Kidney (tissue), 14 donors: Measurements from ENCODE around the gene IL1RAPL2. TPM values are rescaled to one million over a fixed set of nuclear protein-coding genes. Genes with fewer than 3 reads are reported as not detected.

Experiments
- DNase-seq, 5 donors: peaks; one replicate each; pipeline ENCODE4 v3.0.0-alpha.2; 2013 to 2020
- FAIRE-seq: peaks from 2 replicates; lab custom pipeline; 2012; peaks lifted over from hg19 to GRCh38; lab: Jason Lieb, UNC
- H3K27ac ChIP-seq, 2 donors: one replicate each; pipeline ENCODE4 v1.7.0; 2013; ENCODE audit warnings: low read depth in 2 of 2, low read length in 2 of 2, inconsistent platforms in 1 of 2
- H3K27me3 ChIP-seq: one replicate; pipeline ENCODE4 v1.7.1; 2013; ENCODE audit warnings: low read length, inconsistent platforms; ENCODE audit not compliant: control insufficient read depth, insufficient read depth
- H3K36me3 ChIP-seq, 3 donors: one replicate each; pipeline versions ENCODE4 v1.7.0 to v1.7.1; 2013; ENCODE audit warnings: low read length in 3 of 3, control low read depth in 1 of 3, inconsistent platforms in 1 of 3; ENCODE audit not compliant: insufficient read depth in 3 of 3, control insufficient read depth in 2 of 3
- H3K4me1 ChIP-seq, 3 donors: one replicate each; pipeline versions ENCODE4 v1.7.0 to v1.7.1; 2013; ENCODE audit warnings: low read length in 3 of 3, inconsistent platforms in 1 of 3, low read depth in 1 of 3; ENCODE audit not compliant: control insufficient read depth in 2 of 3, insufficient read depth in 2 of 3
- H3K4me3 ChIP-seq, 3 donors: one replicate each; pipeline versions ENCODE4 v1.7.0 to v1.8.1; 2013; ENCODE audit warnings: low read length in 3 of 3, control low read depth in 1 of 3, inconsistent platforms in 1 of 3
- H3K9ac ChIP-seq, 3 donors: one replicate each; pipeline versions ENCODE4 v1.7.0 to v1.7.1; 2013; ENCODE audit warnings: low read length in 3 of 3, control low read depth in 1 of 3, inconsistent platforms in 1 of 3
- H3K9me3 ChIP-seq, 3 donors: one replicate each; pipeline versions ENCODE4 v1.7.0 to v1.7.1; 2013; ENCODE audit warnings: low read length in 3 of 3, control low read depth in 1 of 3, inconsistent platforms in 1 of 3; ENCODE audit not compliant: control insufficient read depth in 2 of 3, insufficient read depth in 1 of 3
- CTCF ChIP-seq: IDR thresholded peaks from 3 replicates; pipeline ENCODE4 v1.5.1; 2012; ENCODE audit warnings: mild to moderate bottlenecking, moderate library complexity, borderline replicate concordance; ENCODE audit not compliant: insufficient read depth; ENCODE audit errors: extremely low read depth
- intact Hi-C: fragments of 100-400 bp; cut with DNase I; formaldehyde crosslinking; loops from one replicate; pipeline ENCODE4 v1.11.1; 2022
- polyA plus RNA-seq: library from polyadenylated mRNA; stranded (reverse); fragments of 350-450 nt; fragmentation: Illumina TruSeq; extraction: RNeasy Lipid Tissue Mini Kit (QIAGEN cat#74804); gene quantifications from one replicate; pipeline ENCODE4 v1.2.3, GENCODE V29; 2014; ENCODE audit warnings: low read depth, low replicate concordance; ENCODE audit not compliant: insufficient read depth
- total RNA-seq: library from RNA; stranded (reverse); fragmentation: NEBNext Ultra II Directional; extraction: Animal tissue kit (Norgen Biotek cat#: 25700); gene quantifications from one replicate; pipeline ENCODE4 v1.2.1, GENCODE V29; 2021
- donor health status: control.
- donor health status: control.
- donor health status: control.
- donor health status: control.
- donor health status: control.
- donor health status: DM: yes; HTN: yes; CAD: no.
- donor health status: Normal renal cell carcinoma (clear cell type).

Gene IL1RAPL2
- total and polyA plus RNA-seq, 2 donors from 2014 or later: 0.13 to 0.25 TPM

GRCh38 chrX:105527759-105528158 lies 961.8 kb downstream of the IL1RAPL2 start:
- Histone ChIP-seq H3K9me3 (no peaks in the 10 kb centered on the region), H3K4me3 (no peak overlapping the region), H3K9ac (no peak overlapping the region), H3K36me3 (no peaks in the 10 kb centered on the region), H3K27ac (no peak overlapping the region), H3K4me1 (no peaks in the 10 kb centered on the region), H3K27me3 (no peaks in the 10 kb centered on the region)
- FAIRE-seq (no peak), DNase-seq (no peak)
- no peak for TF ChIP-seq CTCF
- intact Hi-C loops: no loop called here

- Histone ChIP-seq H3K27me3 (no peaks in the 10 kb centered on the region), H3K9ac (no peak overlapping the region), H3K4me3 (no peak overlapping the region), H3K27ac (no peak overlapping the region), H3K36me3 (no peaks in the 10 kb centered on the region), H3K9me3 (no peaks in the 10 kb centered on the region), H3K4me1 (no peaks in the 10 kb centered on the region)
- peak; percentile 74 for FAIRE-seq
- no peak for DNase-seq
- intact Hi-C loops: no loop called here
- no peak for TF ChIP-seq CTCF
These were observed 968.0 kb downstream of the IL1RAPL2 start for GRCh38 chrX:105533951-105534350.

GRCh38 chrX:105543283-105543682 lies 977.3 kb downstream of the IL1RAPL2 start:
- no peaks in the 10 kb centered on the region for H3K36me3 ChIP-seq
- intact Hi-C loops: no loop called here
- no peak overlapping the region for H3K27ac ChIP-seq
- no peaks in the 10 kb centered on the region for H3K9me3 ChIP-seq
- FAIRE-seq: no peak
- H3K27me3 ChIP-seq: no peaks in the 10 kb centered on the region
- H3K4me1 ChIP-seq: no peaks in the 10 kb centered on the region
- no peak for DNase-seq
- no peak overlapping the region for H3K9ac ChIP-seq
- no peak overlapping the region for H3K4me3 ChIP-seq
- no peak for TF ChIP-seq CTCF

DNA sequence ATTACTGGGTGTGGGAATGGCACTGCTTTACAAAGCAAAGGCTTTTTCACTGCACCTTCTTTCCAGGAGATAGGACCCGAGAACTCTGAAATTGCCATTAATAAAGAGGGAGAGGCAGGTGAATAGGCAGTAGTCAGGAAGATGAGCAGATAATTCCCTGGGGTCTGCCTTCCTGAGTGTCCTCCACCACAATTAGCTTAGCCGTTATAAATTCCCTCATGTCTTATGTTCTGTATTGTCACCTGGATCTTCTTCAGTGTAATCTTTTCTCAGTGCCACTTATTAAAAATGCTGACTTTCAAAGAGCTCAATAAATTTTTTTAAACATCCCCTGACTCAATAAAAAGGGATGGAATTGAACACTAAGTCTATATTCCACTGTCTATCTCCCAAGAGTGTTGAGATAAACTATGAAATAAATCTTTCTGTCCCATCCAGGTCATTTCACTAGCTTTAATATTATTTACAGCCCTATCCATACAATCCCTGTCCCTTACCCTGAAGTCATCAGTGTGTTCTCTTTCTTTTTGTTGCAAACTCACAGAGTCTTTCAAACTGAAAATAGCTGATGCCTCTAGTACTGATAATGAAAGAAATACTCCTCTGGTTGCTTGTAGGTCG lies 984.2 kb downstream of the IL1RAPL2 start:
- Histone ChIP-seq H3K27ac (no peak overlapping the region), H3K9me3 (no peaks in the 10 kb centered on the region), H3K36me3 (no peaks in the 10 kb centered on the region), H3K9ac (no peak overlapping the region), H3K4me3 (no peak overlapping the region), H3K27me3 (no peaks in the 10 kb centered on the region), H3K4me1 (no peaks in the 10 kb centered on the region)
- no peak for TF ChIP-seq CTCF
- no peak for DNase-seq
- no peak for FAIRE-seq
- intact Hi-C loops: no loop called here
